Retinal pigment epithelial cell (primary cell): ENCODE results near the gene PSMA1.

Source experiments
- DNase-seq: peaks from one replicate; pipeline ENCODE4 v3.0.0-alpha.2; 2010; ENCODE audit warnings: low read depth
- H3K4me3 ChIP-seq: 2 replicates; pipeline ENCODE4 v1.5.1; 2011; ENCODE audit warnings: mild to moderate bottlenecking, low read length, control low read depth, moderate library complexity
- CTCF ChIP-seq: conservative IDR thresholded peaks from 2 replicates; pipeline ENCODE4 v1.5.1; 2011; ENCODE audit warnings: low read depth, low read length, control low read depth, inconsistent platforms

The PSMA1 gene

GRCh38 chr11:14480716-14481115 is 39.5 kb downstream of the PSMA1 start:
- no peak for TF ChIP-seq CTCF
- no peak for DNase-seq
- no peak overlapping the region for H3K4me3 ChIP-seq

GRCh38 chr11:14471127-14471526 is 49.1 kb downstream of the PSMA1 start:
- DNase-seq = no peak
- no peak for TF ChIP-seq CTCF
- no peak overlapping the region for H3K4me3 ChIP-seq

- no peak for DNase-seq
- H3K4me3 ChIP-seq = no peak overlapping the region
- TF ChIP-seq CTCF = no peak
These were observed 56.6 kb downstream of the PSMA1 start for GRCh38 chr11:14463623-14464022.

- DNase-seq = no peak
- H3K4me3 ChIP-seq = no peak overlapping the region
- TF ChIP-seq CTCF = no peak
These were observed 60.0 kb downstream of the PSMA1 start for GRCh38 chr11:14460147-14460546.

- DNase-seq = no peak
- no peak overlapping the region for H3K4me3 ChIP-seq
- TF ChIP-seq CTCF = no peak
These were observed 61.8 kb downstream of the PSMA1 start for GRCh38 chr11:14458377-14458776.

- no peak for TF ChIP-seq CTCF
- DNase-seq = no peak
- no peak overlapping the region for H3K4me3 ChIP-seq
These were observed 64.3 kb downstream of the PSMA1 start for GRCh38 chr11:14455648-14456430.
